ENCODE measurements around the gene TRAP1.

TRAP1 gene

GRCh38 chr16:3675601-3676130, 41.7 kb downstream of the TRAP1 start:
- Histone ChIP-seq H3K4me1 (ENCODE audit: control insufficient read depth in 2 of 2, insufficient read depth in 2 of 2, low read length in 2 of 2) (no peaks in the 10 kb centered on the region), H3K27me3 (ENCODE audit: control insufficient read depth in 2 of 2, insufficient read depth in 2 of 2, low read length in 2 of 2) (no peaks in the 10 kb centered on the region), H3K9me3 (ENCODE audit: control insufficient read depth in 2 of 2, low read length in 2 of 2) (no peaks in the 10 kb centered on the region), H3K4me3 (ENCODE audit: low read length in 2 of 2) (no peak overlapping the region), H3K9ac (ENCODE audit: low read depth in 1 of 2, low read length in 2 of 2) (no peak overlapping the region), H3K27ac (ENCODE audit: low read depth in 2 of 2, low read length in 2 of 2) (no peak overlapping the region), H3K36me3 (ENCODE audit: control insufficient read depth in 2 of 2, insufficient read depth in 2 of 2, low read length in 2 of 2) (peaks cover 44 to 51% of the 10 kb centered on the region in 2 donors)

GRCh38 chr16:3674513-3675295, 42.6 kb downstream of the TRAP1 start:
- Histone ChIP-seq H3K27me3 (ENCODE audit: control insufficient read depth in 2 of 2, insufficient read depth in 2 of 2, low read length in 2 of 2) (no peaks in the 10 kb centered on the region), H3K36me3 (ENCODE audit: control insufficient read depth in 2 of 2, insufficient read depth in 2 of 2, low read length in 2 of 2) (peaks cover 41 to 47% of the 10 kb centered on the region in 2 donors), H3K9me3 (ENCODE audit: control insufficient read depth in 2 of 2, low read length in 2 of 2) (no peaks in the 10 kb centered on the region), H3K4me3 (ENCODE audit: low read length in 2 of 2) (no peak overlapping the region), H3K27ac (ENCODE audit: low read depth in 2 of 2, low read length in 2 of 2) (no peak overlapping the region), H3K9ac (ENCODE audit: low read depth in 1 of 2, low read length in 2 of 2) (no peak overlapping the region), H3K4me1 (ENCODE audit: control insufficient read depth in 2 of 2, insufficient read depth in 2 of 2, low read length in 2 of 2) (no peaks in the 10 kb centered on the region)

- Histone ChIP-seq H3K4me1 (ENCODE audit: control insufficient read depth in 2 of 2, insufficient read depth in 2 of 2, low read length in 2 of 2) (no peaks in the 10 kb centered on the region), H3K36me3 (ENCODE audit: control insufficient read depth in 2 of 2, insufficient read depth in 2 of 2, low read length in 2 of 2) (peaks cover 41 to 45% of the 10 kb centered on the region in 2 donors), H3K27me3 (ENCODE audit: control insufficient read depth in 2 of 2, insufficient read depth in 2 of 2, low read length in 2 of 2) (no peaks in the 10 kb centered on the region), H3K27ac (ENCODE audit: low read depth in 2 of 2, low read length in 2 of 2) (no peak overlapping the region), H3K4me3 (ENCODE audit: low read length in 2 of 2) (no peak overlapping the region), H3K9ac (ENCODE audit: low read depth in 1 of 2, low read length in 2 of 2) (no peak overlapping the region), H3K9me3 (ENCODE audit: control insufficient read depth in 2 of 2, low read length in 2 of 2) (no peaks in the 10 kb centered on the region)
Observed at GRCh38 chr16:3673676-3674377, 43.5 kb downstream of the TRAP1 start.

- no peak overlapping the region for H3K9ac ChIP-seq (ENCODE audit: low read depth in 1 of 2, low read length in 2 of 2)
- H3K4me3 ChIP-seq (ENCODE audit: low read length in 2 of 2): no peak overlapping the region
- H3K27me3 ChIP-seq (ENCODE audit: control insufficient read depth in 2 of 2, insufficient read depth in 2 of 2, low read length in 2 of 2): no peaks in the 10 kb centered on the region
- no peaks in the 10 kb centered on the region for H3K9me3 ChIP-seq (ENCODE audit: control insufficient read depth in 2 of 2, low read length in 2 of 2)
- peaks cover 44 to 47% of the 10 kb centered on the region in 2 donors for H3K36me3 ChIP-seq (ENCODE audit: control insufficient read depth in 2 of 2, insufficient read depth in 2 of 2, low read length in 2 of 2)
- H3K27ac ChIP-seq (ENCODE audit: low read depth in 2 of 2, low read length in 2 of 2): no peak overlapping the region
- H3K4me1 ChIP-seq (ENCODE audit: control insufficient read depth in 2 of 2, insufficient read depth in 2 of 2, low read length in 2 of 2): no peaks in the 10 kb centered on the region
Observed at GRCh38 chr16:3673201-3673600, 44.1 kb downstream of the TRAP1 start.

GRCh38 chr16:3672571-3673041, 44.7 kb downstream of the TRAP1 start:
- Histone ChIP-seq H3K9ac (ENCODE audit: low read depth in 1 of 2, low read length in 2 of 2) (no peak overlapping the region), H3K4me3 (ENCODE audit: low read length in 2 of 2) (no peak overlapping the region), H3K27me3 (ENCODE audit: control insufficient read depth in 2 of 2, insufficient read depth in 2 of 2, low read length in 2 of 2) (no peaks in the 10 kb centered on the region), H3K27ac (ENCODE audit: low read depth in 2 of 2, low read length in 2 of 2) (no peak overlapping the region), H3K36me3 (ENCODE audit: control insufficient read depth in 2 of 2, insufficient read depth in 2 of 2, low read length in 2 of 2) (peaks cover 38 to 45% of the 10 kb centered on the region in 2 donors), H3K4me1 (ENCODE audit: control insufficient read depth in 2 of 2, insufficient read depth in 2 of 2, low read length in 2 of 2) (no peaks in the 10 kb centered on the region), H3K9me3 (ENCODE audit: control insufficient read depth in 2 of 2, low read length in 2 of 2) (no peaks in the 10 kb centered on the region)

- Histone ChIP-seq H3K4me3 (ENCODE audit: low read length in 2 of 2) (no peak overlapping the region), H3K27me3 (ENCODE audit: control insufficient read depth in 2 of 2, insufficient read depth in 2 of 2, low read length in 2 of 2) (no peaks in the 10 kb centered on the region), H3K36me3 (ENCODE audit: control insufficient read depth in 2 of 2, insufficient read depth in 2 of 2, low read length in 2 of 2) (peaks cover 33 to 44% of the 10 kb centered on the region in 2 donors), H3K9me3 (ENCODE audit: control insufficient read depth in 2 of 2, low read length in 2 of 2) (no peaks in the 10 kb centered on the region), H3K4me1 (ENCODE audit: control insufficient read depth in 2 of 2, insufficient read depth in 2 of 2, low read length in 2 of 2) (no peaks in the 10 kb centered on the region), H3K27ac (ENCODE audit: low read depth in 2 of 2, low read length in 2 of 2) (no peak overlapping the region), H3K9ac (ENCODE audit: low read depth in 1 of 2, low read length in 2 of 2) (no peak overlapping the region)
Observed at GRCh38 chr16:3671424-3671823, 45.9 kb downstream of the TRAP1 start.

- H3K9ac ChIP-seq (ENCODE audit: low read depth in 1 of 2, low read length in 2 of 2): no peak overlapping the region
- no peaks in the 10 kb centered on the region for H3K4me1 ChIP-seq (ENCODE audit: control insufficient read depth in 2 of 2, insufficient read depth in 2 of 2, low read length in 2 of 2)
- H3K36me3 ChIP-seq (ENCODE audit: control insufficient read depth in 2 of 2, insufficient read depth in 2 of 2, low read length in 2 of 2): peaks cover 33 to 46% of the 10 kb centered on the region in 2 donors
- no peak overlapping the region for H3K27ac ChIP-seq (ENCODE audit: low read depth in 2 of 2, low read length in 2 of 2)
- H3K27me3 ChIP-seq (ENCODE audit: control insufficient read depth in 2 of 2, insufficient read depth in 2 of 2, low read length in 2 of 2): no peaks in the 10 kb centered on the region
- H3K4me3 ChIP-seq (ENCODE audit: low read length in 2 of 2): no peak overlapping the region
- no peaks in the 10 kb centered on the region for H3K9me3 ChIP-seq (ENCODE audit: control insufficient read depth in 2 of 2, low read length in 2 of 2)
Observed at GRCh38 chr16:3670711-3671110, 46.6 kb downstream of the TRAP1 start.

GRCh38 chr16:3669082-3669481, 48.2 kb downstream of the TRAP1 start:
- Histone ChIP-seq H3K4me3 (ENCODE audit: low read length in 2 of 2) (no peak overlapping the region), H3K4me1 (ENCODE audit: control insufficient read depth in 2 of 2, insufficient read depth in 2 of 2, low read length in 2 of 2) (no peaks in the 10 kb centered on the region), H3K27me3 (ENCODE audit: control insufficient read depth in 2 of 2, insufficient read depth in 2 of 2, low read length in 2 of 2) (no peaks in the 10 kb centered on the region), H3K36me3 (ENCODE audit: control insufficient read depth in 2 of 2, insufficient read depth in 2 of 2, low read length in 2 of 2) (peaks cover 26 to 42% of the 10 kb centered on the region in 2 donors), H3K9me3 (ENCODE audit: control insufficient read depth in 2 of 2, low read length in 2 of 2) (no peaks in the 10 kb centered on the region), H3K27ac (ENCODE audit: low read depth in 2 of 2, low read length in 2 of 2) (no peak overlapping the region), H3K9ac (ENCODE audit: low read depth in 1 of 2, low read length in 2 of 2) (no peak overlapping the region)

GRCh38 chr16:3668626-3669025, 48.7 kb downstream of the TRAP1 start:
- no peak overlapping the region for H3K27ac ChIP-seq (ENCODE audit: low read depth in 2 of 2, low read length in 2 of 2)
- peaks cover 22 to 38% of the 10 kb centered on the region in 2 donors for H3K36me3 ChIP-seq (ENCODE audit: control insufficient read depth in 2 of 2, insufficient read depth in 2 of 2, low read length in 2 of 2)
- H3K27me3 ChIP-seq (ENCODE audit: control insufficient read depth in 2 of 2, insufficient read depth in 2 of 2, low read length in 2 of 2): no peaks in the 10 kb centered on the region
- H3K9me3 ChIP-seq (ENCODE audit: control insufficient read depth in 2 of 2, low read length in 2 of 2): no peaks in the 10 kb centered on the region
- no peak overlapping the region for H3K4me3 ChIP-seq (ENCODE audit: low read length in 2 of 2)
- peak overlapping the region in 1 of 2 donors; percentile 5 for H3K9ac ChIP-seq (ENCODE audit: low read depth in 1 of 2, low read length in 2 of 2)
- H3K4me1 ChIP-seq (ENCODE audit: control insufficient read depth in 2 of 2, insufficient read depth in 2 of 2, low read length in 2 of 2): no peaks in the 10 kb centered on the region

- H3K9me3 ChIP-seq (ENCODE audit: control insufficient read depth in 2 of 2, low read length in 2 of 2): no peaks in the 10 kb centered on the region
- no peak overlapping the region for H3K9ac ChIP-seq (ENCODE audit: low read depth in 1 of 2, low read length in 2 of 2)
- peaks cover 33 to 56% of the 10 kb centered on the region in 2 donors for H3K36me3 ChIP-seq (ENCODE audit: control insufficient read depth in 2 of 2, insufficient read depth in 2 of 2, low read length in 2 of 2)
- H3K27ac ChIP-seq (ENCODE audit: low read depth in 2 of 2, low read length in 2 of 2): no peak overlapping the region
- no peaks in the 10 kb centered on the region for H3K27me3 ChIP-seq (ENCODE audit: control insufficient read depth in 2 of 2, insufficient read depth in 2 of 2, low read length in 2 of 2)
- H3K4me1 ChIP-seq (ENCODE audit: control insufficient read depth in 2 of 2, insufficient read depth in 2 of 2, low read length in 2 of 2): no peaks in the 10 kb centered on the region
- H3K4me3 ChIP-seq (ENCODE audit: low read length in 2 of 2): no peak overlapping the region
Observed at GRCh38 chr16:3665508-3665907, 51.8 kb downstream of the TRAP1 start.
